Measurements from ENCODE around the gene C19orf81. TPM values are rescaled to one million over a fixed set of nuclear protein-coding genes. Genes with fewer than 3 reads are reported as not detected.

C19orf81 gene
- polyA plus RNA-seq, 1 donor (not counting 4 experiments of a cell fraction or from before 2014, with no cell fraction given), result not detected

DNA sequence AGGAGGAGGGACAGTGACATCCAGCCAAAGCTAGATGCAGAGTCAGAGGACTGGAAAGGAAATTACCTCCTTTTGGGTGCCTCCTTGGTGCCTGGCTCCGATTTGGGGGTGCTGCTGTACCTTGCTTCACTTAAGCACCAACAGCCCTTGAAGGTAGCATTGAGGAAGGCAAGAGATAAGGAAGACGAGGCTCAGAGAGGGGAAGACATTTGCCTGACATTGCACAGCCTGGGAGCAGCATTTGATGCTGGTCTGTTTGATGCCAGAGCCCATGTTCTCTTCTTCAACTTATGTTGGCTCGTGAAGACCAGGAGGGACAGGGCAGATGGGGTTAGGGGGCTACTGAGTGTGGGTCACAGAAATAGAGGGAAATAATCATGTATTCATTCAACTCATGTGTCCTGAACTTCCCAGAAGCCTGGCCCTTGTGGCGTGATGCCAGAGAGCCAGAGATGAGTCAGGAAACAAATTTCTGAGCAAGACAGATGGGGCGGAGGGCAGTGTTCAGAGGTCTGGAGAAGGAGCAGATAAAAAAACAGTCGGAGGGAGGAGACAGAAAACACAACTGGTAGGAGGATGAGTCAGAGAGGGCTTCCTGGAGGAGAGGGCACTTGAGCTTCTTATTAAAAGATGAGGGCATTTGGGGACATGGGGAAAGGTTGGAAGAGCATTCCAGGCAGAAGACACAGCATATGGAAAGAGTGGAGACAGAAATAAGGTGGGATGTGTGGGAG is 3.0 kb upstream of the C19orf81 start:
- DNase-seq (ENCODE audit: low read depth, low spot score), result no peak
- Histone ChIP-seq H3K4me1 (ENCODE audit: control insufficient read depth, extremely low read depth, insufficient read depth, low read length) (no peaks in the 10 kb centered on the region), H3K27ac (ENCODE audit: control insufficient read depth, insufficient read depth, low read length) (no peak overlapping the region), H3K36me3 (ENCODE audit: control insufficient read depth in 2 of 2, extremely low read depth in 1 of 2, insufficient read depth in 2 of 2, low read length in 2 of 2) (no peaks in the 10 kb centered on the region), H3K4me3 (ENCODE audit: control insufficient read depth in 2 of 3, extremely low read depth in 1 of 3, insufficient read depth in 2 of 3, low read depth in 1 of 3, low read length in 3 of 3) (no peak overlapping the region), H3K4me2 (ENCODE audit: control insufficient read depth, extremely low read depth, insufficient read depth, low read depth, low read length) (no peak overlapping the region), H4K20me1 (ENCODE audit: control insufficient read depth, extremely low read depth, insufficient read depth, low read length) (no peaks in the 10 kb centered on the region), H3K9me1 (ENCODE audit: control insufficient read depth, extremely low read depth, insufficient read depth, low read length) (no peaks in the 10 kb centered on the region), H3K9me3 (ENCODE audit: control insufficient read depth, low read depth, low read length) (no peaks in the 10 kb centered on the region), H2AFZ (ENCODE audit: control insufficient read depth, low read length) (no peak overlapping the region), H3K9ac (ENCODE audit: control insufficient read depth, extremely low read depth, insufficient read depth, low read length) (no peak overlapping the region), H3K79me2 (ENCODE audit: control insufficient read depth, insufficient read depth, low read length) (no peaks in the 10 kb centered on the region), H3K27me3 (ENCODE audit: control insufficient read depth, extremely low read depth, insufficient read depth, low read length) (no peaks in the 10 kb centered on the region)
- dilution Hi-C loops (cut with MboI; ENCODE audit: extremely low pct_ligation_motif_present, low sequenced_read_pairs), result no loop called here
- TF ChIP-seq CTCF (optimal IDR thresholded peaks at IDR 0.05 in 1 of 3, IDR thresholded peaks at IDR 0.05 in 1 of 3, conservative IDR thresholded peaks at IDR 0.05 in 1 of 3; ENCODE audit: extremely low read depth in 1 of 3, insufficient read depth in 2 of 3, low read length in 3 of 3) (no peak), EZH2 (IDR thresholded peaks at IDR 0.05; ENCODE audit: low read length) (no peak)
- FAIRE-seq, result no peak

DNA sequence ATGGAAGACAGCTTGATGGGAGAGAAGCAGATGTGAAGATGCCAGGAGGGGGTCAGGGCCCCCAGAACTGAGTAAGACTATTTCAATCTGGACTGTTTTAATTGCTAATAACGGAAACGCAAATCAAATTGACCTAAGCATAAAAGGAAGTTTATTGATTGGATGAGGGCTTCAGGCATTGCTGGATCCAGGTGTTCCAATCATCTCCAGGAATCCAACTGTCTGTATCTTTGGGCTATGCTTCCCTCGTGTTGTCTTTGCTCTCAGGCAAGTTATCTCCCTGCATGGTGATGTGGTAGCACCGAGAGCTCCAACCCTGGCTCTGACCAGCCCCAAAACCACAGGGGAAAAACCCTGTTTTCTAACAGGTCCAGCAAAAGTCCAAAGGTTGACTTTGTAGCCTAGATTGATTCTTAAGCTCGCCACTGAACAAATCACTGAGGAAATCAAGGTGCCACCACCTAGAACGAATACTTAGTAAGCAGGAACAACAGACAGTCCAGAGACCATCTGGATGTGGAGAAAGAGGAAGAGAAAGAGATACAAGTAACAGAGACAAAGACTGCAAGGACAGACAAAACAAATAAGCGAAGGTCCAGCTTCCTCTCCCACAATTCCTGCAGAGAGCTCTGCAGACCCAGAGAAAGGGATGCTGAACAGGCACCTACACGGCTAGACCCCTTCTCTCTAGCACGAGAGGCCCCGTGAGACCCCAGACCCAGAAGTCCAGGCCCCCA is 1.2 kb upstream of the C19orf81 start:
- dilution Hi-C loops (cut with MboI; ENCODE audit: extremely low pct_ligation_motif_present, low sequenced_read_pairs), result no loop called here

More for the DNA sequence above, 1.2 kb upstream of the C19orf81 start:
- no peaks in the 10 kb centered on the region for H3K36me3 ChIP-seq (ENCODE audit: control insufficient read depth in 2 of 2, extremely low read depth in 1 of 2, insufficient read depth in 2 of 2, low read length in 2 of 2)
- no peak overlapping the region for H3K4me2 ChIP-seq (ENCODE audit: control insufficient read depth, extremely low read depth, insufficient read depth, low read depth, low read length)
- H3K9ac ChIP-seq (ENCODE audit: control insufficient read depth, extremely low read depth, insufficient read depth, low read length), result no peak overlapping the region
- no peaks in the 10 kb centered on the region for H3K9me3 ChIP-seq (ENCODE audit: control insufficient read depth, low read depth, low read length)
- no peak for FAIRE-seq
- H3K27me3 ChIP-seq (ENCODE audit: control insufficient read depth, extremely low read depth, insufficient read depth, low read length), result no peaks in the 10 kb centered on the region
- H2AFZ ChIP-seq (ENCODE audit: control insufficient read depth, low read length), result no peak overlapping the region
- H3K4me1 ChIP-seq (ENCODE audit: control insufficient read depth, extremely low read depth, insufficient read depth, low read length), result no peaks in the 10 kb centered on the region
- no peak overlapping the region for H3K27ac ChIP-seq (ENCODE audit: control insufficient read depth, insufficient read depth, low read length)
- H3K4me3 ChIP-seq (ENCODE audit: control insufficient read depth in 2 of 3, extremely low read depth in 1 of 3, insufficient read depth in 2 of 3, low read depth in 1 of 3, low read length in 3 of 3), result no peak overlapping the region
- DNase-seq (ENCODE audit: low read depth, low spot score), result no peak
- no peaks in the 10 kb centered on the region for H4K20me1 ChIP-seq (ENCODE audit: control insufficient read depth, extremely low read depth, insufficient read depth, low read length)
- TF ChIP-seq CTCF (optimal IDR thresholded peaks at IDR 0.05 in 1 of 3, IDR thresholded peaks at IDR 0.05 in 1 of 3, conservative IDR thresholded peaks at IDR 0.05 in 1 of 3; ENCODE audit: extremely low read depth in 1 of 3, insufficient read depth in 2 of 3, low read length in 3 of 3) (no peak), EZH2 (IDR thresholded peaks at IDR 0.05; ENCODE audit: low read length) (no peak)
- no peaks in the 10 kb centered on the region for H3K79me2 ChIP-seq (ENCODE audit: control insufficient read depth, insufficient read depth, low read length)
- H3K9me1 ChIP-seq (ENCODE audit: control insufficient read depth, extremely low read depth, insufficient read depth, low read length), result no peaks in the 10 kb centered on the region
